GM18502 (cell line): ENCODE results near the gene SFRP5.

Experiments used
- ATAC-seq: cut with Tn5 transposase; IDR thresholded peaks from one replicate; pipeline ENCODE4 v1.9.1; 2021; ENCODE audit warnings: mild to moderate bottlenecking; ENCODE audit not compliant: unreplicated experiment, poor library complexity

SFRP5 gene

GRCh38 chr10:97766996-97767924 is 4.5 kb downstream of the SFRP5 start:
- no peak for ATAC-seq

DNA sequence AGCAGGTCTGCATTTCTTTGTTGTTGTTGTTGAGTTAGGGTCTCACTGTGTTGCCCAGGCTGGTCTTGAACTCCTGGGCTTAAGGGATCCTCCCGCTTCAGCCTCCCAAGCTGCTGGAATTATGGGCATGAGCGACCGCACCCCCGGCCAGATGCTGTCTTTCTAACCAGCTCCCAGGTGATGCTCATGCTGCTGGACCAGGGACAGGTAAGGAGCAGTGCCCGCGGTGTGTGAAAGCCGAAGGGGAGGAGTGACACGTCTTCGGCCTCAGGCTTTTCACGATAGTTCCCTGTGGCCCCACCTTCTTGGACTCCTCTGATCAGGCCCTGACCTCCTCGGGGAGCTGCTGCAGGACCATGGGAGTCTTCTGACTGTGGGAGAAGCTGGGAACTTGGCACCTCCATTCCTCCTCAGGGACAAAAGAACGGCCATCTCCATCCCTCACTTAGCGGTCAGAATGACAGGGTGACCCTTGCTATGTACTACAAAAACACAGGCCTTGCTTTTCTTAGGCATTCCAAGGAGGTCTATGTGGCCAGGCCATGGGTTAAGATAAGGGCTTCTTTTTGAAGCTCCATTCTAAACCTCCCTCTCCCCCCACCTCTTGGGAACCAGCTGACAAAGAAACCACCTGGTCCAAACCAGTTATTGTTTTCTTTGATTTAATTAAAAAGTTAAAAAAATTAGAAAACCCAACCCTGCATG is 5.5 kb downstream of the SFRP5 start:
- no peak for ATAC-seq

DNA sequence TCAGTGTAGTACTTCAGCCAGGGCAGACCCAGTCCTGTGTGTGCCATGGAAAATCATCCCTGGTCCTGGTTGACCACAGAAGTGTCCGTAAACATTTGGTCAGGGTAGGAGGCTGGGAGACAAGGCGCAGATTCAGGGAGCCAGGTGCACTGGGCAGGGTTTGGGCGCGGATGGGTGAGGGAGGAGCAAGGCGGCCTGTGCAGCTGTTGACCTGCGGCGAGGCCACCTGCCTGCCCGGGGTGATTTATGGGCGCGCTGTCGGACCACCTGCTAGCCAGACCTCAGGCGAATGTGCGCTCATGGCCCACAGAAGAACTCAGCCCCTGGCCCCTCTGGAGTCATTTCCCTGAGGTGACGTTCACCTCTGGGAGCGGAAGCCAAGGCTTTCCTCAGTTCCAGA is 6.6 kb downstream of the SFRP5 start:
- no peak for ATAC-seq

DNA sequence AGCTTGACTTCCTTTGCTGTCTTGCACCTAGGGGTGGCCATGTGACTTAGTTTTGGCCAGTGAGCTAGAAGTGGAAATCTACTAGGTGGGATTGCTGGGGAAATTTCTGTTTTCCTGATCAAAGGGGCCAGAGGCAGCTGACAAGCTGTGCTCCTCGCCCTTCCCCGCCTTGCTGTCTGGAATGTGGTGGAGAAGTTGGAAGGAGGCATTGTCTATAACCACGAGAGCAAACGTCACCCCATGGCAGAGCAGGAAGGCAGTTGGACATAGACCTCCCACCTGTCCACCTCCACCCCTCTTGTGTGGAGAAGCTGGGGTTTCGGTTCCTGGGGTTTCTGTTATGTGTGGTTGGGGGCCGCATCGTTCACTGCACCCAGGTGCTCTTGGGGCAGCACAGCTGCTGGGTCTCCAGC is 7.3 kb downstream of the SFRP5 start:
- no peak for ATAC-seq

DNA sequence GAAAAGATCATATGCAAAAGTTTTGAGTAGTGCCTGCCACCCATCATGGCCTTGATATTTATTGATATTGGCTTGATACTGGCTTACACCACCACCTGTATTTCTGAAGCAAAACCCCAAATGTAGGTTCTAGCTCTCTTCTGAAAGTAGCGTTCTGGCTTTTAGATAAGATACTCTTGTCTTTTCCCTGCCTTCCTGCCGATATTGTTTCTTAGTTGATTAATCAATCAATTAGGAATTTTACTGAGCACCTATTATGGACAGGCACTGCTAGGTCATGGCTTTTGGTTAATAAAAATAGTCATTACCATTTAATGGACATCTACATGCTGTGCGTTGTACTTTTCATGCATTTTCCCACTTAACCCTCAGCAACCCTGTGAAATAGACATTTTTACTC is 7.9 kb downstream of the SFRP5 start:
- no peak for ATAC-seq

- ATAC-seq: no peak
Observed at GRCh38 chr10:97763411-97763810, 8.4 kb downstream of the SFRP5 start.

DNA sequence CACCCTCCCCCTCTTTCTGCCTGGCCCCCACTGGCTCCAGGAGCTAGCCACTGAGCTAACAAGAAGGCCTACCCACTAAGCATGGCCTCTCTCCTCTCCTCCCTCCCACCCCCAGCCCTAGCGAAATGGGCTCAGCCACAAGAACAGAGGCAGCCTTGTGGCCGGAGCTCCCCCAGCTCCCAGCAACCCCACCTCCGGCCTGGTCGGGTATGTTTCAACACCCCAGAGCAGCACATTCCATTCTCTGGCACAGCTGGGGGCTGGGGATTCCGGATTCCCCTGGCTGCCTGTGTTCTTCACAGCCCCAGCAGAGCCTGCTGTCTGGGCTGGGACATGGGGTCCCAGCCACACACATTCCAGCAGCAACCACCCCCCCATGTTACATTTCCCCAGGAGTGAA is 9.0 kb downstream of the SFRP5 start:
- ATAC-seq: no peak

- ATAC-seq: no peak
Observed at GRCh38 chr10:97762056-97762455, 9.7 kb downstream of the SFRP5 start.

GRCh38 chr10:97761331-97761865 is 10.4 kb downstream of the SFRP5 start:
- ATAC-seq: no peak

- ATAC-seq: no peak
Observed at GRCh38 chr10:97760461-97761257, 11.1 kb downstream of the SFRP5 start.

DNA sequence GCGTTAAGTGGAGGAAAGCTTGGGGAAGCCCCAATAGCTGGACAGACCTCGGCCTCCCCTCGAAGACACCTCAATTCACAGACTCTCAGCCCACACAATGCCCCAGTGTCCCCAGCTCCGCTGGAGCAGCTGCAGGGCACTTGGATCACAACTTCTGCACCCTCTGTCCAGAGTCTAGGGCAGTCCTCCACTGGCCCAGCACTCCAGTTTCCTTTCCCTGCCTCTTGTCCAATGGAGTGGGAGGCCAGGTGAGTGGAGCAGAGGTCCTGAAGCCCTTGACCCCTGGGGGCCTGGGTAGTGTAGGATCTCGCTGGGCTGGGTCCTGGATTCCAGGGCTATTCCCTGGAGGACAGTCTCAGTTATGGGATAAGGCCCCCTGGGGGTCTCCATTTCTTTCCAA is 11.9 kb downstream of the SFRP5 start:
- ATAC-seq: no peak

DNA sequence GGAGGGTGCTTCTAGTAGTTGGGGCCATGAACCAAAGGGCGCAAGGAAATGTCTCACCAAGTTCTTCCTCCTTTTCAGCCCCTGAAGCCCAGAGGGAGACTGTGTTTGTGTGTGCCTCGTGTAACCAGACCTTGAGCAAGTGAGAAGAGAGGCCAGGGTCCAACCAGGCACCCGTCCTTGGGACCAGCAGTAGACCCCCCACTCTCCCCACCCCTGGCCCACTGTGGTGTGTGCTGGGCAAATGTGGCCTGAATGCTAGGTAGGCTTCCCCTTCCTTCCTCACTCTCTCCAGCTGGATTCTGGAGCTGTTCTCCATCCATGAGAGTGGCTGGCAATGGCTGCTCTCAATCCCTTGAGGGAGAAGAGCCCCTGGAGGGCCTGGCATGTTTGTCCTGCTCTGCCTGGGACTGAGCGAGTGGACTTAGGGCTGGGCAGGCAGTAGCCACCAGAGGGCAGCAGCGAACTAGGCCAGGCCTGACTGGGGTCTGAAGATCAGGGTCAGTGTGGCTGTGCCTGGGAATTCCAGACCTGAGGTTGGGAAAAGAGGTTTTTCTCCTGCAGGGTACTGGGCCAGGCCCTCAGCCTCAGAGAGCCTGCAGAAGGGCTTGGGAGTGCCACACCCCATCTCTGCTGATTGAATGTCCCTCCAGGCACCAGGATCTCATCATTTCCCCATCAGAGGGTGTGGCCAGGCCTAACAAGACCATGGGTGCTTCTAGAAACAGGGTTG is 12.5 kb downstream of the SFRP5 start:
- no peak for ATAC-seq

DNA sequence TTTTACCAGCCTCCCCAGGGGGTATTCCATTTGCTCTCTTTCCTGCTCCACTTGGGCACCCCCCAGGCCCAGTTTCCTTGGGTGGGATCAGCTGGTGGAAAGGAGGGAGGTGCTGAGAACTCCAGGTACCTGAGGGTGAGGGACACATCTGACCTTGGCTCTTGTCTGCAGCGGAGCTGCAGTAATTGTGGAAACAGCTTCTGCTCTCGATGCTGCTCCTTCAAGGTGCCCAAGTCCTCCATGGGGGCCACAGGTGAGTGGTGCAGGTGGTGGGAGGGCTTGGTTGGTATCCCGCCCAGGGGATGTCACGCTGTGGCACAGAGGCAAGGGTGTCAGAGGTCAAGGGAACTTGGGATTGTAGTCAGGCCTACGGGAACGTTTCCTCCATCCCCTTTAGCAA is 14.3 kb downstream of the SFRP5 start:
- ATAC-seq: no peak

DNA sequence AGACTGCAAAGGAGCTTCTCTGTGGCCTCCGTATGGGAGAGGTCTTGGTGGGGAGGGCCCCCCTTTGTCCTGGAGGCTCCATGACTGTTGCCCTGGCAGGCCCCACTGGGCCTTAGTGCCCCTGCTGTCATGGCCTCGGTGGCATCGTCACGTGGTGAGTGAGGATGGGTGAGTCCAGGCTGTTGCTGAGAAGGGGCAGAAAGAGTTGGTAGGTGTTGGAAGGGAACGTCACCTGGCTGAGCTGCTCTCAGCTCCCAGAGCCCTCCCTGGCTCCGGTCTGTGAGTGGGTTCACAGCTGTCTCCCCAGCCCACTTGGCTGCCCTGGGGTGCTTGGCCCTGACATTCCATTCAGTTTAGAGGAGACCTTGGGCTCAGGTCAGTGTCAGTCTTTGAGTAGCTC is 16.1 kb downstream of the SFRP5 start:
- no peak for ATAC-seq

DNA sequence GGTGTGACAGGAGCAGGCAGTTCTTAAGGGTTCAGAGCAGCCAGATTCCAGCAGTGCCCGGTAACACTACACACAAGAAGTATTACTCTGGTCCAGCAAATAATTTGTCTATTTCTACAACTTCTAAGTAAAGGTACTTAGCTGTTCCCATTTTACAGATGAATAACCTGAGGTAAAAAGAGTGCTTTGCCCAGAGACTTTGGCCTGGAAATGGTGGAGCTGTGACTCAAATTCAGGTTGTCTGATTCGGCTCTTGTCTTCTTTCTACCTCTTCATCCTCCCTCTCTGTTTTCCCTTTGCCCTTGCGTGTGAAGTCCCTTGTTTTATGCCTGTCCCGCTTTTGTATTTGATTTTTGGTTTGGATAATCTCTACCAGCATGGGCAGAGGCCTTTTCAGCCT is 17.1 kb downstream of the SFRP5 start:
- ATAC-seq: no peak

DNA sequence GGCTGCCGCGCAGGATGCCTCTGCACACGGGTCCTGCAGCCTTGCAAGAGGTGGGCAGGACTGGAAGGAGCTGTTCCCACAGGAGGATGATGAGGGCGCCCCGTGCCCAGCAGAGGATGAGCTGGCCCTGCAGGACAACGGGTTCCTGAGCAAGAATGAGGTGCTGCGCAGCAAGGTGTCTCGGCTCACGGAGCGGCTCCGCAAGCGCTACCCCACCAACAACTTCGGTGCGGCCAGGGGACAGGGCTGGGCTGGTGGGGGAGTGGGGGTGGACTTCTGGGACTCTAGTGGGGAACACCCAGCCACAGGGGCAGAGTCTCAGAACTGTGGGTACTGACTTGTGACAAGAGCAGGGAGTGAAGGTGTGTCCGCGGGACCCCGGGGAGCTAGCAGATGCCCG is 18.8 kb downstream of the SFRP5 start:
- no peak for ATAC-seq

GRCh38 chr10:97748116-97748515 is 23.7 kb downstream of the SFRP5 start:
- ATAC-seq: no peak

- no peak for ATAC-seq
Observed at GRCh38 chr10:97747573-97747972, 24.2 kb downstream of the SFRP5 start.

DNA sequence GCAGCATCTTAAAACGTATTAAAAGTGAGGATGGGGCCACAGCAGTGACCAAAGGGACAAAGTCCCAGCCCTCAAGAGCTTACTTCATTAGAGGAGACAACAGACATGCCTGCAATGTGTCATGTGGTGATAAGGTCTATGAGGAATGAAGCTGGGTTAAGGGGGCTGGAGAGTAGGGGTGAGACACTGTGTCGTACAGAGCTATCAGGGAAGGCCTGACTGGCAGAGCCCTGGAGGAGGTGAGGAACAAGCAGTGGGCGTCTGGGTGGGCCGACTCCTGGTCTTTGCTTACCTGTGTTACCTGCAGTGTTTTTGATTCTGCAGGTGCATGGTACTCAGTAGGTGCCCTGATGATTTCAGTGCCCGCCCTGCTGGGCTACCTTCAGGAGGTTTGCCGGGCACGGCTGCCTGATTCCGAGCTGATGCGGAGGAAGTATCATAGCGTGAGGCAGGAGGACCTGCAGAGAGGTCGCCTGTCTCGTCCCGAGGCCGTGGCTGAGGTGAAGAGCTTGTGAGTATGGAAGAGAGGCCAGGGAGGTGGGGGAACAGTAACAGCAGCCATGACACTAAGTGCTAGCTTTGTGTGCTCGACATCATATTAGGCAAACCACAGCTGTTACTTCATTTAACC is 27.3 kb downstream of the SFRP5 start:
- ATAC-seq: no peak
